ENCODE measurements around the gene DPM3.
"Not testable (repeated sequence)": the region's sequence is repeated elsewhere in the genome, so short reads cannot be mapped to it uniquely, and the experiment has no call there.

DNA sequence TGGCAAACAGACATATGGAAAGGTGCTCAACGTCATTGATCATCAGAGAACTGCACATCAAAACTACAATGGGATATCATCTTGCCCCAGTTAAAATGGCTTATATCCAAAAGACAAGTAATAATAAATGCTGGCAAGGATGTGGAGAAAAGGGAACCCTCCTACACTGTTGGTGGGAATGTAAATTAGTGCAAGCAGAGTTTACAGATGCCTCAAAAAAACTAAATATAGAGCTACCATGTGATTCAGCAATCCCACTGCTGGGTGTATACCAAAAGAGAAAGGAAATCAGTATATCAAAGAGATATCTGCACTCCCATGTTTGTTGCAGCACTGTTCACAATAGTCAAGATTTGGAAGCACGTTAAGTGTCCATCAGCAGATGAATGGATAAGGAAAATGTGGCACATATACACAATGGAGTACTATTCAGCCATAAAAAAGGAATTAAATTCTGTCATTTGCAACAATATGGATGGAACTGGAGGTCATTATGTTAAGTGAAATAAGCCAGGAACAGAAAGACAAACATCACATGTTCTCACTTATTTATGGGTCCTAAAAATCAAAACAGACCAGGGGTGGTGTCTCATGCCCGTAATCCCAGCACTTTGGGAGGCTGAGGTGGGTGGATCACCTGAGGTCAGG is 15.8 kb upstream of the DPM3 start:
- not testable (repeated sequence) for TF ChIP-seq EZH2 (IDR thresholded peaks at IDR 0.05); POLR2AphosphoS5 (IDR thresholded peaks at IDR 0.05; ENCODE audit: borderline replicate concordance, low read depth, low read length)
